Muscle layer of colon (tissue), 2 donors: ENCODE results near the gene OR52B2.

Experiments
- H3K27ac ChIP-seq: one replicate; pipeline ENCODE4 v1.7.0; 2013; ENCODE audit warnings: low read depth, mild to moderate bottlenecking, low read length, moderate library complexity
- H3K27me3 ChIP-seq, 2 donors: one replicate each; pipeline ENCODE4 v1.7.0; 2013; ENCODE audit warnings: low read length in 2 of 2, mild to moderate bottlenecking in 2 of 2; ENCODE audit not compliant: insufficient read depth in 2 of 2, control insufficient read depth in 1 of 2
- H3K36me3 ChIP-seq: one replicate; pipeline ENCODE4 v1.7.0; 2013; ENCODE audit warnings: mild to moderate bottlenecking, low read length; ENCODE audit not compliant: insufficient read depth
- H3K4me1 ChIP-seq: one replicate; pipeline ENCODE4 v1.7.0; 2013; ENCODE audit warnings: mild to moderate bottlenecking, low read length; ENCODE audit not compliant: insufficient read depth
- H3K4me3 ChIP-seq, 2 donors: one replicate each; pipeline ENCODE4 v1.7.0; 2013; ENCODE audit warnings: low read length in 2 of 2, low read depth in 1 of 2, mild to moderate bottlenecking in 1 of 2, moderate library complexity in 1 of 2
- H3K9ac ChIP-seq: one replicate; pipeline ENCODE4 v1.7.0; 2013; ENCODE audit warnings: low read length
- H3K9me3 ChIP-seq: one replicate; pipeline ENCODE4 v1.7.0; 2013; ENCODE audit warnings: mild to moderate bottlenecking, low read length
- donor health status: abdominal sarcoma.
- donor health status: Adenocarcinoma of cecum.

OR52B2 gene

GRCh38 chr11:6202041-6202440 lies 31.9 kb upstream of the OR52B2 start:
- H3K27ac ChIP-seq, result no peak overlapping the region
- H3K4me3 ChIP-seq, result no peak overlapping the region
- no peak overlapping the region for H3K9ac ChIP-seq
- no peaks in the 10 kb centered on the region for H3K9me3 ChIP-seq
- peaks cover 10% of the 10 kb centered on the region for H3K4me1 ChIP-seq
- peaks cover 7% of the 10 kb centered on the region for H3K36me3 ChIP-seq
- no peaks in the 10 kb centered on the region for H3K27me3 ChIP-seq

GRCh38 chr11:6201481-6201880 lies 31.4 kb upstream of the OR52B2 start:
- Histone ChIP-seq H3K27me3 (no peaks in the 10 kb centered on the region), H3K4me1 (peaks cover 4% of the 10 kb centered on the region), H3K9ac (no peak overlapping the region), H3K4me3 (no peak overlapping the region), H3K9me3 (no peaks in the 10 kb centered on the region), H3K36me3 (peaks cover 7% of the 10 kb centered on the region), H3K27ac (no peak overlapping the region)

- Histone ChIP-seq H3K36me3 (peaks cover 7% of the 10 kb centered on the region), H3K9ac (no peak overlapping the region), H3K4me1 (no peaks in the 10 kb centered on the region), H3K9me3 (no peaks in the 10 kb centered on the region), H3K27ac (no peak overlapping the region), H3K4me3 (no peak overlapping the region), H3K27me3 (no peaks in the 10 kb centered on the region)
Observed at GRCh38 chr11:6200975-6201374, 30.8 kb upstream of the OR52B2 start.

GRCh38 chr11:6199174-6199810 lies 29.2 kb upstream of the OR52B2 start, which contains the start of gene OR52W1:
TSS of gene OR52W1 (plus strand) at chr11:6199224. CDS start at chr11:6199224, 0 bp downstream.
- Histone ChIP-seq H3K36me3 (no peaks in the 10 kb centered on the region), H3K27ac (no peak within 1 kb of the TSS), H3K9ac (no peak within 1 kb of the TSS), H3K27me3 (no peaks in the 10 kb centered on the region), H3K4me3 (no peak within 1 kb of the TSS), H3K9me3 (no peaks in the 10 kb centered on the region), H3K4me1 (no peaks in the 10 kb centered on the region)

- no peak overlapping the region for H3K9ac ChIP-seq
- H3K4me3 ChIP-seq, result no peak overlapping the region
- no peaks in the 10 kb centered on the region for H3K4me1 ChIP-seq
- no peaks in the 10 kb centered on the region for H3K27me3 ChIP-seq
- H3K27ac ChIP-seq, result no peak overlapping the region
- no peaks in the 10 kb centered on the region for H3K9me3 ChIP-seq
- H3K36me3 ChIP-seq, result no peaks in the 10 kb centered on the region
Observed at GRCh38 chr11:6197466-6198200, 27.5 kb upstream of the OR52B2 start.

GRCh38 chr11:6196396-6196795 lies 26.3 kb upstream of the OR52B2 start:
- H3K9me3 ChIP-seq, result no peaks in the 10 kb centered on the region
- no peak overlapping the region for H3K4me3 ChIP-seq
- no peak overlapping the region for H3K9ac ChIP-seq
- no peaks in the 10 kb centered on the region for H3K36me3 ChIP-seq
- H3K4me1 ChIP-seq, result no peaks in the 10 kb centered on the region
- no peaks in the 10 kb centered on the region for H3K27me3 ChIP-seq
- H3K27ac ChIP-seq, result no peak overlapping the region

- H3K27ac ChIP-seq, result no peak overlapping the region
- no peak overlapping the region for H3K4me3 ChIP-seq
- H3K36me3 ChIP-seq, result no peaks in the 10 kb centered on the region
- H3K4me1 ChIP-seq, result no peaks in the 10 kb centered on the region
- H3K9me3 ChIP-seq, result no peaks in the 10 kb centered on the region
- H3K27me3 ChIP-seq, result no peaks in the 10 kb centered on the region
- no peak overlapping the region for H3K9ac ChIP-seq
Observed at GRCh38 chr11:6194065-6194581, 24.0 kb upstream of the OR52B2 start.

- no peaks in the 10 kb centered on the region for H3K4me1 ChIP-seq
- no peak overlapping the region for H3K4me3 ChIP-seq
- H3K9me3 ChIP-seq, result no peaks in the 10 kb centered on the region
- no peak overlapping the region for H3K9ac ChIP-seq
- H3K27me3 ChIP-seq, result no peaks in the 10 kb centered on the region
- H3K36me3 ChIP-seq, result no peaks in the 10 kb centered on the region
- H3K27ac ChIP-seq, result no peak overlapping the region
Observed at GRCh38 chr11:6191742-6192141, 21.6 kb upstream of the OR52B2 start.

GRCh38 chr11:6175440-6175839 lies 5.3 kb upstream of the OR52B2 start:
- Histone ChIP-seq H3K9me3 (no peaks in the 10 kb centered on the region), H3K4me3 (no peak overlapping the region), H3K36me3 (no peaks in the 10 kb centered on the region), H3K9ac (no peak overlapping the region), H3K4me1 (no peaks in the 10 kb centered on the region), H3K27ac (no peak overlapping the region), H3K27me3 (no peaks in the 10 kb centered on the region)

- Histone ChIP-seq H3K9me3 (no peaks in the 10 kb centered on the region), H3K9ac (no peak overlapping the region), H3K36me3 (no peaks in the 10 kb centered on the region), H3K4me1 (no peaks in the 10 kb centered on the region), H3K27ac (no peak overlapping the region), H3K4me3 (no peak overlapping the region), H3K27me3 (no peaks in the 10 kb centered on the region)
Observed at GRCh38 chr11:6156628-6157359, 13.3 kb downstream of the OR52B2 start.

- Histone ChIP-seq H3K36me3 (no peaks in the 10 kb centered on the region), H3K4me1 (no peaks in the 10 kb centered on the region), H3K4me3 (no peak overlapping the region), H3K27ac (no peak overlapping the region), H3K27me3 (no peaks in the 10 kb centered on the region), H3K9ac (no peak overlapping the region), H3K9me3 (no peaks in the 10 kb centered on the region)
Observed at GRCh38 chr11:6152126-6152525, 18.0 kb downstream of the OR52B2 start.
